ENCODE measurements around the gene MCC.

- TF ChIP-seq POLR2A (IDR thresholded peaks at IDR 0.05): no peak
- TF ChIP-seq, protein P1, sequence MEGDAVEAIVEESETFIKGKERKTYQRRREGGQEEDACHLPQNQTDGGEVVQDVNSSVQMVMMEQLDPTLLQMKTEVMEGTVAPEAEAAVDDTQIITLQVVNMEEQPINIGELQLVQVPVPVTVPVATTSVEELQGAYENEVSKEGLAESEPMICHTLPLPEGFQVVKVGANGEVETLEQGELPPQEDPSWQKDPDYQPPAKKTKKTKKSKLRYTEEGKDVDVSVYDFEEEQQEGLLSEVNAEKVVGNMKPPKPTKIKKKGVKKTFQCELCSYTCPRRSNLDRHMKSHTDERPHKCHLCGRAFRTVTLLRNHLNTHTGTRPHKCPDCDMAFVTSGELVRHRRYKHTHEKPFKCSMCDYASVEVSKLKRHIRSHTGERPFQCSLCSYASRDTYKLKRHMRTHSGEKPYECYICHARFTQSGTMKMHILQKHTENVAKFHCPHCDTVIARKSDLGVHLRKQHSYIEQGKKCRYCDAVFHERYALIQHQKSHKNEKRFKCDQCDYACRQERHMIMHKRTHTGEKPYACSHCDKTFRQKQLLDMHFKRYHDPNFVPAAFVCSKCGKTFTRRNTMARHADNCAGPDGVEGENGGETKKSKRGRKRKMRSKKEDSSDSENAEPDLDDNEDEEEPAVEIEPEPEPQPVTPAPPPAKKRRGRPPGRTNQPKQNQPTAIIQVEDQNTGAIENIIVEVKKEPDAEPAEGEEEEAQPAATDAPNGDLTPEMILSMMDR (IDR thresholded peaks at IDR 0.05 in 4 of 5, conservative IDR thresholded peaks at IDR 0.05 in 1 of 5): no peak
These were observed 482.8 kb downstream of the MCC start for GRCh38 chr5:113005454-113005853.
